ENCODE measurements around the gene TBL1X.
A peak's percentile ranks its signal among the peaks of the same experiment; 100 is the strongest.
"Not testable (repeated sequence)": the region's sequence is repeated elsewhere in the genome, so short reads cannot be mapped to it uniquely, and the experiment has no call there.

Gene TBL1X

DNA sequence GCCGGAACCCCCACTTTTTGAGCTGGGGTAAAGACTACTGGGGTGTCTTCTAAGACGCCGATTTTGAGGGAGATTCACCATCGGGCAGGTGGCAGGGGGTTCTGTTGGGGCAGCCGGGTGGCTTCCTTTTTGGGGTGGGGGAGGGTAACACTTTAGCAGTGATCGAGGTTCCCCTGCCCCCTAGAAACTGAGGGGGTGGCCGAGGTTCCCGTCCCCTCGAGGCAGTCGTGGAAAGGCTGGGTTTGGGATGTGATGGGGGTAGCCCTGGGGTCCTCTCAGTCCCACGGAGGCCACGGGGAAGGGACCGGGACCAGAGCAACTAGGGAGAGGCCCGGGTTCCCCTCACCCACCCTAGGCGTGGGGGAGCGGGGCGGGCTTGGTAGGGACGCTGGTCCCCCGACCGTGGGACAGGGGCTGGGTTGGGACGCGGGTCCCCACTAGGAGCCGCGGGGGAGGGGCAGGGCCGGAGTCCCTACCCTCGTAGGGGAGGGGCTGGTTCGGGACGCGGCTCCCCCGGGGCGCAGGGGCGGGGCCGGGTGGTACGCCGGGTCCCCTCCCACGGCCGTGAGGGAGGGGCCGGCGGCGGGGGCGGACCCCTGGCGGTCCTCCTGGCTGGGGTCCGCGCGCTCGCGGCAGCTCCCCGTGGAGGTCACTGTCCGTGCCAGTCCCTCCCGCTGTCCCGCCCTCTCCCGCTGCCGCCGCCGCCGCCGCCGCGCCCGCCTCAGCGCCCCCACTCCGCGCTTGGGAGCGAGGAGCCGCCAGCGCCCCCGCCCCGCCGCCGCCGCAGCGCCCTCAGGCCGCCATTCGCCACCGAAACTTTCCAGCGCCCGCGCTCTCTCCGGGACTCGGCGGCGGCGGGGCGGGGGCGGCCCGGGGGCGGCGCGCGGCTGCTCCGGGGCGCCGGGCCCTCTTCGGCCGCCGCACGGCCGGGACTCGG is at the start of gene TBL1X:
TSS of gene TBL1X (plus strand) at position 624 of the 937 bp plus-strand sequence. CDS start 188,529 bp downstream, outside the sequence.
- peak; percentile 64 for DNase-seq

DNA sequence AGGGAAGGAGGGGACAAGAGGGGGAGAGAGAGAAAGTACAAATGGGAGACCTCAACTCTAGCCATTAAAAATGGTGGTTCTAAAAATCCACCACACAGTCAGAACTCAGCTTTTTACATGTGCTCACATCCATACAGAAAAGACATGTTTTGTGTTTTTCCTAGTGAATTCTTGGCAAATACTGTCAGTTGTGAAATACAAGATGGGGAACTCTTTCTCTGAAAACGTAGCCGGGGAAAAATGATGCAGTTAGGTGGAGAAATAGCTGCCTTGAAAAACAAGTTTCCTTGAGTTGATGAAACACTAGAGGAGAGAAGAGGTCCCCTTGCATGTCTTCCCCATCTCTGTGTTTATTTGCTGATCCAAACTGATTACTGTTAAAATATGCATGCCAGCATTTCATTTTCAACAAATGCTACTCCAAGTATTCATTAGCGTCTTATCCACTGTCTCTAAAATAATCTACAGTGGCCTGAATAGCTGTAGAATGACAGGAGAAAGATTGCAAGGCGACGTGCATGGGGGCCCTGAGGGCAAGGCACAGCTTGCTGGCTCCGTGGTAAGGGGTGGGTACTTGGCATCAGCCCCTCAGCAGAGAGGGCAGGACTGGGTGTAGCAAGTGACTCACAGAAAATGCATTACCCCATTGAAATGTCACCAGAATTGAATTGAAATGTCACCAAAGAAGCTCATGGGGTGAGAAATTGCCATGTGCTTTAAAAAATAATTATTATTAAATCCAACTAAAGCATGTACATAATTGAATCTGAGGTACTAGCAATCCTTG is 48.1 kb upstream of the TBL1X start:
- DNase-seq: peak; percentile 1

- DNase-seq: no peak
Measured at GRCh38 chrX:9418262-9418661, 46.6 kb upstream of the TBL1X start.

- no peak for DNase-seq
Measured at GRCh38 chrX:9420275-9421265, 44.3 kb upstream of the TBL1X start.

GRCh38 chrX:9429767-9430166 is 35.1 kb upstream of the TBL1X start:
- DNase-seq: no peak

DNA sequence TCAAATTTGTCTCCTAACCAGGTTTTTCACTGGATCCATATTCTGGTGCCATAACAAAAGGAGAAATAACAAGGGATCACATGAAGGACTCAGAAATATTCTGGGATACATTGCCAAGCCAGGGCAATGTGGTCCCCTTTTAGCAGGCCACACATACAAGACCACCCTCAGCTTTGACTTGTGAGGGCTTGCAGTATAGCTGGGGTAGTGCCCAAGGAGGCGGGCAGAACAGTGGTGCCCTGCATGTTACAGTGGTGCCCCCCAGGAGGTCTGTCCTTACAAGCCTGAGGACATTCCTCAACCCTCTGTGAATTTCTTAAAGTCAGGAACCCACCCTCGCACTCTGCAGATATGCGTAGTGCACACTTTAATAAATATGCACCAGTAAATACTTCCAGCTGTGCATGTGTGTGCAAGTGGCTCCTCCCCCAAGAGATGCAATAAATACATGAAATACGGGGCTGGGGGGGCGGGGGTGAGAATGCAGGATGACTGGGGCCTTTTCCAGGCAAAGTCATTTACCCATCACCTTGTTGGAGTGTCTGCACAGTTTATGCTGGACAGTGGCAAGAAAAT is 34.4 kb upstream of the TBL1X start:
- no peak for DNase-seq

GRCh38 chrX:9431281-9431680 is 33.6 kb upstream of the TBL1X start:
- DNase-seq: no peak

DNA sequence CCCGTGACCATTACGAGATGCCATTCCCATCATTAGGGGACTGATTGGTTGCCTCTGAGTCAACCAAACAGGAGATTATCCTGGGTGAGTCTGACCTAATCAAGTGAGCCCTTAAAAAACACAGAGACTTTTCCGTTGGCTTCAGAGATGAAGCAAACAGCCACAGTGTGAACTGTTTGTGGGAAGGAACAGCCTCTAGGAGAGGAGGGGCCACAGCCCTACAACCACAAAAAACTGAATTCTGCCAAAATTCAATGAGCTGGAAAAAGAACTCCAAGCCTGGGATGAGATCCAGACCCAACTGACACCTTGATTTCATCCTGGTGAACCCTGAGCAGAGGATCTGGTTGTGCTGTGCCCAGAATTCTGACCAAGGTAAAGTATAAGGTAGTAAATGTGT is 31.3 kb upstream of the TBL1X start:
- no peak for DNase-seq

- no peak for DNase-seq
Measured at GRCh38 chrX:9434051-9434550, 30.8 kb upstream of the TBL1X start.

DNA sequence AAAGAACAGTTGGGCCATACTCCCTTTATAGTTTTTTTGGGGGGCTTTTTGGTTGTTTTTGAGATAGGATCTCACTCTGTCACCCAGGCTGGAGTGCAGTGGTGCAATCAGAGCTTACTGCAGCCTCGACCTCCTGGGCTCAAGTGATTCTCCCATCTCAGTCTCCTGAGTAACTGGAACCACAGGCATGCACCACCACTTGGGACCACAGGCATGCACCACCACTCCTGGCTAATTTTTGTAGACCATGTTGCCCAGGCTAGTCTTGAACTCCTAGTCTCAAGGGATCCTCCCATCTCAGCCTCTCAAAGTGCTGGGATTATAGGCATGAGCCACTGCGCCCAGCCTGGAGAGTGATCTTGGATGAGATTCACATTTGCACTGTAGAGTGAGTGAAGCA is 29.8 kb upstream of the TBL1X start:
- not testable (repeated sequence) for DNase-seq

GRCh38 chrX:9436812-9437211 is 28.0 kb upstream of the TBL1X start:
- DNase-seq: no peak

DNA sequence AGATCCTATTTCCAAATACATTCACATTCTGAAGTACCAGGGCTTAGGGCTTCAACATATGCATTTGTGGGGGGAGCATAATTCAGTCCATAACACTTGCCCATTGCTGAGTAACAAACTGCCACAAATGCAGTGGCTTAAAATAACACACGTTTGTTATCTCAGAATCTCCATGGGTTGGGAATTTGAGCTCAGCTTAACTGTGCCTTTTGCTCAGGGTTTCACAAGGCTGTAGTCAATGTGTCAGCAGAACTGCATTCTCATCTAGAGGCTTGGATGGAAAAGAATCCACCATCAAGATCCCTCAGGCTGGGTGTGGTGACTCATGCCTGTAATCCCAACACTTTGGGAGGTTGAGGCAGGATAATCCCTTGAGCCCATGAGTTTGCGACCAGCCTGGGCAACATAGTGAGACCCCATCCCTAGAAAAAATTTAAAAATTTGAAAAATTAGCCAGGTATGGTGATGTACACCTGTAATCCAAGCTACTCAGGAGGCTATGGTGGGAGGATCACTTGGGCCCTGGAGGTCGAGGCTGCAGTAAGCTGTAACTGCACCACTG is 25.8 kb upstream of the TBL1X start:
- DNase-seq: no peak

GRCh38 chrX:9440116-9440844 is 24.6 kb upstream of the TBL1X start:
- DNase-seq: no peak

GRCh38 chrX:9442056-9442455 is 22.8 kb upstream of the TBL1X start:
- DNase-seq: no peak

GRCh38 chrX:9443327-9443726 is 21.5 kb upstream of the TBL1X start:
- no peak for DNase-seq

GRCh38 chrX:9447906-9448305 is 17.0 kb upstream of the TBL1X start:
- DNase-seq: no peak

GRCh38 chrX:9456250-9457074 is 8.4 kb upstream of the TBL1X start:
- DNase-seq: no peak

- DNase-seq: not testable (repeated sequence)
Measured at GRCh38 chrX:9458034-9458433, 6.8 kb upstream of the TBL1X start.

DNA sequence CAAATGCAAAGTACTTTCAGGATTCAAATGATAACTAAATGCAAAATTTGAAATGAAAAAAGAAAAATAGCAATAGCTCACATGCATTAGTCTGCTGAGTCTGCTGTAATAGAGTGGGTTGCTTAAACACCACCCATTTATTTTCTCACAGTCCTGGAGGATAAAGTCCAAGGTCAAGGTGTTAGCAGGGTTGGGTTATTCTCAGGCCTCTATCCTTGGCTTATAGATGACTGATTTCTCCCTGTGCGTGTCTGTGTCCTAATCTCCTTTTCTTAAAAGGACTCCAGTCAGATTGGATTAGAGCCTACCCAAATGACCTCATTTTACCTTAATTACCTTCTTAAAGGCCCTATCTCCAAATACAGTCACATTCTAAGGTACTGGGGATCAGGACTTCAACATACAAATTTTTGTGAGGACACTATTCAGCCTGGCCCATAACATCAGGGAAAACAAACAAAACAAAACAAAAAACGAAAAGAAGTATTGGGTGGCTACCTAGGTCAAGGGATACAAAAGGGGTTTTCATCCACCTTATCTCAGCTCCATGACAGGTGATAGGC is 6.3 kb upstream of the TBL1X start:
- no peak for DNase-seq
